Measurements from ENCODE around the gene APOL6.

APOL6 gene, protein sequence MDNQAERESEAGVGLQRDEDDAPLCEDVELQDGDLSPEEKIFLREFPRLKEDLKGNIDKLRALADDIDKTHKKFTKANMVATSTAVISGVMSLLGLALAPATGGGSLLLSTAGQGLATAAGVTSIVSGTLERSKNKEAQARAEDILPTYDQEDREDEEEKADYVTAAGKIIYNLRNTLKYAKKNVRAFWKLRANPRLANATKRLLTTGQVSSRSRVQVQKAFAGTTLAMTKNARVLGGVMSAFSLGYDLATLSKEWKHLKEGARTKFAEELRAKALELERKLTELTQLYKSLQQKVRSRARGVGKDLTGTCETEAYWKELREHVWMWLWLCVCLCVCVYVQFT

DNA sequence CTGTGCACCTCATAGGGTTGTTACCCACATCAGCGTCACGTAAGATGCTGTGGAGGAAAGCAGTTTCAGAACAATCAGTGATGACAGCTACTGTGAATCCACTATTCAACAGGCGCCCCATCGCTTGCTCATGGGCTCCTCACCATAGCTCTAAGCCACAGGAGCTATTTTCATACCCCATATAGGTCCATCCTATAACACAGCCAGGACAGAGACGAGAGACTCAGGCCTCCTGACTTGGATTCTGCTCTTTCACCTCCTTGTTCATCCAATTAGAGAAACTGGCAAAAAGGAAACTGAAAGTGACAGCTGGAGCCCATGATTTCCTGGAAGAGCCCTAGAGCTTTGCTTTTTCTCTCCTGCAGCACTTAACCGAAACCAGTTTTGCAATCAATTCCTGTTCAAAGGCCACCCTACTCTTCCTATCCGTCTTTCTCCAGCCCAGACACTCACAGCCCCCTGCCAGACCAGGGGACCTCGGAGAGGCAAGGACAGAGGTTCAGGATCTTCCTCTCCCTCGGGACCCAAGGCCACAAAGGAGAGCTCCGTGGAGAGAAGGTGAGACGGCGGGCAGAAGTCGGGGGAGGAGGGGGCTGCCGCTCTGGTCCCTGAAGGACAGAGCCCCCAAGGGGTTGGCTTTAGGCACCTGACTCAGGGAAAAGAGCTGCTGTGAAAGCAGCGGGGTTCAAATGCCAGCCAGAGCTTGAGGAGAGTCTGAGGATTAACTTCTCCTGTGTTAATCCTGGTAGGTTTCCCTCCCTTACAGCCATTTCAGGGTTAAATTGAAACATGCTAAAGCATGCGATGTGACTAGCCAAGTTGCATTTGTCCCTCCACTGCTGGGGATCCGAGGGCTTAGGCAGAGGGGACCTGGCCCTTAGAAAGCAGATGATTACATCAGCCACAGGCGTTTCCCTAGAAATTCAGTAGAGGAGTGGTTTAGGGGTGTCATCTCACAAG is at the start of gene APOL6:
Gene APOL6 (plus strand): TSS at position 381 of the 960 bp plus-strand sequence. CDS start 7,980 bp downstream, outside the sequence.
- peak; percentile 53 to 61 for DNase-seq

DNA sequence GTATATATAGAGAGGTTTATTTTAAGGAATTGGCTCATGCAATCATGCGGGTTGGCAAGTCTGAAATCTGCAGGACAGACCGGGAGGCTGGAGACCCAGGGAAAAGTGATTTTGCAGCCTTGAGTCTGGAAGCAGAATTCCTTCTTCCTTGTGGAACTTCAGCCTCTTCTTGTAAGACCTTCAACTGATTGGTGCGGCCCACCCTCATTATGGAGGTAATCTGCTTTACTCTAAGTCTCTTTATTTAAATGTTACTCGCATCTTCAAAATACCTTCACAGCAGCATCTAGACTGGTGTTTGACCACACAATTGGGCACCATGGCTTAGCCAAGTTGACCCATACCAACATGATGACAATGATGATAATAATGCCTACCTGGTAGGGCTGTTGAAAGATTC is 48.9 kb upstream of the APOL6 start:
- DNase-seq: no peak

DNA sequence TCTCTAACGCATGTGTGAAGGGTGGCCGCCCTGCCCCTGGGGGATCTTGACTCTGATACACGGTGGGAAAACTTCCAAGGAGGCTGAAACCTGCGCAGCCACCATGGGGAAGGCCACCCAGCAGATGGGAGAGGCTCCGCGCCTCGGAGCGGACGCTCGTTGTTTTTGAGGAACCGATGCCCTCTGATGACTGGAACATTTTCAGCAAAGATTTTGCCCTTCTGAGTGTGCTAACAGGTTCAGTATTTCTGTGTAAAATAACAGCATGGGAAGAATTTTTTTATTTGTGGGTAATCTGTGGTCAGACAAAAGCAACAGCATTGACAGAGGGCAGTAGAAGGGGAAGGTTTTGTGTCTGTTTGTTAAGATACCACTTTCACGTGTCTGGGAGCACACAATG is 47.8 kb upstream of the APOL6 start:
- no peak for DNase-seq

GRCh38 chr22:35601013-35601580 is 47.1 kb upstream of the APOL6 start:
- no peak for DNase-seq

- no peak for DNase-seq
Measured at GRCh38 chr22:35601743-35602615, 46.3 kb upstream of the APOL6 start.

GRCh38 chr22:35604621-35605368 is 43.5 kb upstream of the APOL6 start:
- no peak for DNase-seq

DNA sequence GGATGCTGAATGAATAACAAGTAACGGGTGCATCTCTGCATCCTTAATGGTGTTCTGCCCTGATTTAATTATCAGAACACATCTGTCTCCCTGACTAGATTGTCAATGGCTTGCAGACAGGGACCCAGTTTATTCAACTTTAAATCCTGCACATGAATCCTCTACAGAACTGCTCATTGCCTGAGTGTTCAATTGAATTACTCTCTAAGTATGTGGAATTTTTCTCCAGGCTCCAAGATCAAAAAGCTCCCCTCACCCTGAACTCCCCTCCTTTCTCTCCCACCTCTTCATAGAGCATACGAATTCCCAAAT is 42.9 kb upstream of the APOL6 start:
- no peak for DNase-seq

- no peak for DNase-seq
Measured at GRCh38 chr22:35605851-35606481, 42.3 kb upstream of the APOL6 start.

DNA sequence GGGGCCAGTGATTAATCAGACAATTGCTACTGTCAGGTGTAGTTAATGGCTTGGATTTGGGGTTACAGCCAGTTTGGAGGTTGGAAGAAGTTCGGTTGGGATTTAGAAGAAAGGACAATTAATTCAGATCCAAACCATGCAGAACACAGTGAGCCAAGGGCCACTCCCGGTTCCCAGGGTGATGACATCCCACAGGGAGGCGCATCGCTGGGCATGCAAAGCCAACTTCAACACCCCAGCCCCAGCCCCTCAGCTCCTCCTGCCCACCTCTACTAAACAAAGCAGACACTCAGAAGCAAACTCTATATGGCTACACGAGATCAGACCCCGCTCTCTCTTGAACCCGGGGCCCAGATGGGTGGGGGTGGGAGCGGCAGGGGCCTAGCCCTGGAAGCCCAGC is 41.3 kb upstream of the APOL6 start:
- DNase-seq: no peak

- DNase-seq: no peak
Measured at GRCh38 chr22:35608088-35608487, 40.2 kb upstream of the APOL6 start.

DNA sequence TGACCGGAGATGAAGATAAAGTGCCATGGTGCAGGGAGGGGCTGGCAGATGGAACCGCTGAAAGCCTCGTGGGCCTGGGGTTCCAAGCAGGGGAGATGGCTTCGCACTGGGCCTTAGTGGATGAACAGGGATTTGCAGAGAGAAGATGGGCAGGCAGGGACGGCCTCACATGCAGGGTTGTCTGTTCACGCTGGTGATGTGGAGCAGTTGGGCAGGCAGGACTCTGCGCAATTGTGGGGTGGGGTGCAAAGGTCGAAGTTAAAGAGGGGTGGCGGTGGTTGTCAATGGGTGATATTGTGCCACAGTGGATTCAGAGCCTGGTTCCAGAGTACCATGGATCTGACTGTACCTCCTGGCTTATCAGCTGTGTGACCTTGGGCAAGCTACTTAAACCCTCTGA is 39.0 kb upstream of the APOL6 start:
- no peak for DNase-seq

DNA sequence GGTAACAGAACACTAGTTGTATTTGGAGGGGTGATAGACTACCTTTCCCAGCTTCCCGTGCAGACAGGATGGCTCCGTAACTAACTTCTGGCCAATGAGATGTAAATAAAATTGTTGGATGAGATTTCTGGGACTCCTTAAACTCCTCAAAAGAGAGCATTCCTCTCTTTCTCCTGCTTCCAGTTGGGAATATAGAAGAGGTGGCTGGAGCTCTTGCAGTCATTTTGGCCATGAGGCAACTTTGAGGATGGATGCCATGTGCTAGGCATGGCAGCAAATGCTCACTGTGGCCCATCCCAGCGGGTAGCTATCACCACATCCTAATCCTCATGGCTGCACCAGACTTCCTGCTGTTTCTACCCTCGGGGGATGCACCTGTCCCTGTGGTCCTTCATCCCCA is 38.5 kb upstream of the APOL6 start:
- DNase-seq: no peak

- no peak for DNase-seq
Measured at GRCh38 chr22:35610741-35611140, 37.5 kb upstream of the APOL6 start.

- DNase-seq: no peak
Measured at GRCh38 chr22:35611200-35611890, 36.9 kb upstream of the APOL6 start.

DNA sequence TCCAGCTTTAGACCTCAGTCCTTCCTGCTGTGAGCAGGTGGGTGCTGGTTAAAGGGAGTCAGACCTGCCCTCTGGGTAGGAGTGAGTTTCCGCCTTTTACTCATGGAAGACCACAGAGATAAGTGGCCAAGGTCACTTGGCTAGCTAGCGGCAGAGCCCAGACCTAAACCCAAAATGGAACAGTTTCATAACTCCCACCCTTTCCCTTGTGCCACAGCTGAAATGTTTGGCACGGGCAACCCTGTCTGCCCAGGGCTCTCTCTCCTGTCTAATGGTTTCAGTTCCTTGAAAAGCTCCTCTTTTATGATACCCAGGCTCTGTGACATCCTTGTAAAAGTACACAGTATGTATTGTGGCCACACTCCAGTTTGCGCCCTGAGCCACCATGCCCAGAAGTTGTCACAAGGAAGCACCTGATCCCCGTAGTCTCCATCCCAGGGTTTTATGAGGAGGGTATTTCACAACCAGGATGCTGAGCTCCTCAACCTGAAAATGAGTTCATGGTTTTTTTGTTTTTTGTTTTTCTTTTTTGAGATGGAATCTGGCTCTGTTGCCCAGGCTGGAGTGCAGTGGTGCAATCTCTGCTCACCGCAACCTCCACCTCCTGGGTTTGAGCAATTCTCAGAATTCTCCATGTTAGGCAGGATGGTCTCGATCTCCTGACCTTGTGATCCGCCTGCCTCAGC is 36.2 kb upstream of the APOL6 start:
- DNase-seq: no peak

DNA sequence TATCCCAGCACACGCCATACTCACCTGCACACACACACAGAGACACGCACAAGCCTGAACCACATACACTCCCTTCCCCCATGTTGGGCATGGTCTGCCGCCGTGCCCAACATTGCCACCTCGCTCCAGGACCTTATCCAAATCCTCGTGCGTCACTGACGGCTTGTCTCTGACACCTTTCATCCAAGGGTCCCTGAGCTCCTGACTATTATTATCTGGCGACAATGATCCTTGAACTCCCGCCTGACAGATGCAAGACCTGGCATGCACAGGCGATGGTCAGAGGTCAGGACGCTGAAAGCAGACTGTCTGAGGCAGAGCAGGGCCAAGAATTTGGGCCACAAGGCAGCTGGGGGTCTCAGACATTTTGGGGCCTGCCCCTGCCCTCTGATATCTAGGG is 35.3 kb upstream of the APOL6 start:
- DNase-seq: no peak

GRCh38 chr22:35614404-35614803 is 33.8 kb upstream of the APOL6 start:
- no peak for DNase-seq

DNA sequence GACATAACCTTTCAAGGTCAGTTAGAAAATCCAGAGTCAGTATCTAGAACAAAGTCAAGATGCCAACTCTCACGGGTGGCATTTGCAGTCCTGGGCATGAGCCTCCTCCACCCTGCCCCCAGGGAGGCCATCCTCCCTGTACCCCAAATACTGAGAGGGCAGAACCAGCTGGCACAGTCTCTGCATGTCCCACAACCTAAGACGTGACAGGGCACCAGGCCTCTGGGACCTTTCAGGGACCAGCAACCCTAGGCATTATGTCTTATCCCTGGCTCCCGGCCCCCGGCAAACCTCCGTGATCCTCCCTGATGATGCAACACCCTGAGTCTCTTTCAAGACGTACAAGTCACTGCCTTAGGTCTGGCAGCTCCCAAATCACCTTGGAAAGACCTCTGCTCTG is 33.1 kb upstream of the APOL6 start:
- no peak for DNase-seq

- DNase-seq: no peak
Measured at GRCh38 chr22:35616043-35616442, 32.2 kb upstream of the APOL6 start.

DNA sequence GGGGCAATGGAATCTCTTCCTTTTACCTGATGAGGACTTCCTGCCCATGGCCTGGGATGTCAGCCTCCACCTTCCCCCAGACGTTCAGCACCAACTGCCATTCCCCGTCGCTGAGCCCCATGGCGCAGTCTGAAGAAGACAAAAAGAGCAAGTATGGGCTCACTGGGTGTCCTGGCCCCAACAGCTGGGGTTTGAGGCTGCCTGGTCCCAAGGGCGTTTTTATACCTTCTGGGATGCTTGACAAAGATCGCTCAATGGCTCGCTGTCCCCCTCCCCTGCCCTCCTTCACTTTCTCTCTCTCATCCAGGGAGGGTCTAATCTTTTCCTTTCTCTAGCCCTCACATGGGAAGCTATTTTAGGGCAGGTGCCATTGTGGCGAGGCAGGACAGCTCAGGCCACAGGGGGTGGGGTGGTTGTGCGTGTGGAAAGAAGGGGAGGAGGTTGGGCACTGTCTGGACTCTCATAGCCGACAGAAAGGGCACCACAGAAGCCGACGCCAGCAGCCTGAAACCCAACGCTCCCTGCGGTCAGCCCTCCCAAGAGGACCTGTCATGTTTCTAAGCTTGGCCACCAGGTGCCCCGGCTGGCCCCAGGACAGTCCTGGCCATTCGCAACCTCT is 31.0 kb upstream of the APOL6 start, which contains the start of gene MB:
Gene MB (minus strand): TSS at position 193 of the 619 bp plus-strand sequence. CDS start 72 bp downstream, at position 121.
- DNase-seq: no peak

Measured in activated CD4-positive, alpha-beta T cell treated with anti-CD3 and anti-CD28 coated beads, Interleukin-2, amount 50 U/mL, for 4 hours (primary cell).